Right renal cortex interstitium (tissue), 3 donors: Measurements from ENCODE around the gene C22orf42. TPM values are rescaled to one million over a fixed set of nuclear protein-coding genes. Genes with fewer than 3 reads are reported as not detected.
A peak's percentile ranks its signal among the peaks of the same experiment; 100 is the strongest.
"Not testable (repeated sequence)": the region's sequence is repeated elsewhere in the genome, so short reads cannot be mapped to it uniquely, and the experiment has no call there.

ENCODE experiments used
- DNase-seq, 3 donors: peaks; one replicate each; pipeline ENCODE4 v3.0.0-alpha.2; 2013; ENCODE audit warnings: low read depth in 3 of 3, low spot score in 2 of 3
- polyA plus RNA-seq, 3 donors: library from polyadenylated mRNA; unstranded; fragments of 120-200 nt; gene quantifications; one replicate each; pipeline ENCODE4 v1.2.1, GENCODE V29; 2013; ENCODE audit not compliant: insufficient read length in 3 of 3

C22orf42 gene
- polyA plus RNA-seq, 3 donors, result not detected

GRCh38 chr22:32137731-32138324 lies 21.3 kb downstream of the C22orf42 start:
- DNase-seq, result not testable (repeated sequence)

GRCh38 chr22:32136881-32137280 lies 22.2 kb downstream of the C22orf42 start:
- not testable (repeated sequence) for DNase-seq

- not testable (repeated sequence) for DNase-seq
These were observed 23.1 kb downstream of the C22orf42 start for GRCh38 chr22:32135958-32136357.

- not testable (repeated sequence) for DNase-seq
These were observed 24.3 kb downstream of the C22orf42 start for GRCh38 chr22:32134796-32135195.

GRCh38 chr22:32132783-32133182 lies 26.3 kb downstream of the C22orf42 start:
- DNase-seq, result no peak

- DNase-seq, result no peak
These were observed 27.0 kb downstream of the C22orf42 start for GRCh38 chr22:32132126-32132525.

- no peak for DNase-seq
These were observed 28.6 kb downstream of the C22orf42 start for GRCh38 chr22:32130464-32130863.

- DNase-seq, result no peak
These were observed 31.2 kb downstream of the C22orf42 start for GRCh38 chr22:32127904-32128303.

- DNase-seq, result no peak
These were observed 35.4 kb downstream of the C22orf42 start for GRCh38 chr22:32123657-32124056.

- no peak for DNase-seq
These were observed 36.2 kb downstream of the C22orf42 start for GRCh38 chr22:32122899-32123298.

GRCh38 chr22:32120603-32121002 lies 38.5 kb downstream of the C22orf42 start:
- no peak for DNase-seq

- no peak for DNase-seq
These were observed 39.4 kb downstream of the C22orf42 start for GRCh38 chr22:32119568-32120235.

GRCh38 chr22:32112380-32112779 lies 46.7 kb downstream of the C22orf42 start:
- DNase-seq, result no peak

- peak in 2 of 3 donors; percentile 5 to 13 for DNase-seq
These were observed 52.2 kb downstream of the C22orf42 start for GRCh38 chr22:32106930-32107329.

- no peak for DNase-seq
These were observed 55.3 kb downstream of the C22orf42 start for GRCh38 chr22:32103658-32104315.

GRCh38 chr22:32100711-32101110 lies 58.4 kb downstream of the C22orf42 start:
- no peak for DNase-seq

Other genes starting within 250 kb of the C22orf42 start
- gene YWHAH, start 214.8 kb downstream of the C22orf42 start, polyA plus RNA-seq, result 100 to 1,000 TPM; 137 to 148 (median 143) TPM
- gene SLC5A1, start 116.0 kb downstream of the C22orf42 start, polyA plus RNA-seq, result under 1 TPM; 0.45 to 0.92 (median 0.54) TPM
- gene RFPL2, start 45.8 kb upstream of the C22orf42 start, polyA plus RNA-seq, result under 1 TPM; 0.25 to 0.58 (median 0.35) TPM
- 1 to 10 TPM in 2 of 3 donors, under 1 TPM in 1; 0.64 to 1.5 (median 1.0) TPM for gene SLC5A4, start 96.0 kb upstream of the C22orf42 start, polyA plus RNA-seq
- under 1 TPM in 1 of 3 donors, not detected in 2; 0.13 TPM for gene RFPL3, start 198.6 kb upstream of the C22orf42 start, polyA plus RNA-seq